ENCODE measurements around the gene CHPF.

Gene CHPF, protein sequence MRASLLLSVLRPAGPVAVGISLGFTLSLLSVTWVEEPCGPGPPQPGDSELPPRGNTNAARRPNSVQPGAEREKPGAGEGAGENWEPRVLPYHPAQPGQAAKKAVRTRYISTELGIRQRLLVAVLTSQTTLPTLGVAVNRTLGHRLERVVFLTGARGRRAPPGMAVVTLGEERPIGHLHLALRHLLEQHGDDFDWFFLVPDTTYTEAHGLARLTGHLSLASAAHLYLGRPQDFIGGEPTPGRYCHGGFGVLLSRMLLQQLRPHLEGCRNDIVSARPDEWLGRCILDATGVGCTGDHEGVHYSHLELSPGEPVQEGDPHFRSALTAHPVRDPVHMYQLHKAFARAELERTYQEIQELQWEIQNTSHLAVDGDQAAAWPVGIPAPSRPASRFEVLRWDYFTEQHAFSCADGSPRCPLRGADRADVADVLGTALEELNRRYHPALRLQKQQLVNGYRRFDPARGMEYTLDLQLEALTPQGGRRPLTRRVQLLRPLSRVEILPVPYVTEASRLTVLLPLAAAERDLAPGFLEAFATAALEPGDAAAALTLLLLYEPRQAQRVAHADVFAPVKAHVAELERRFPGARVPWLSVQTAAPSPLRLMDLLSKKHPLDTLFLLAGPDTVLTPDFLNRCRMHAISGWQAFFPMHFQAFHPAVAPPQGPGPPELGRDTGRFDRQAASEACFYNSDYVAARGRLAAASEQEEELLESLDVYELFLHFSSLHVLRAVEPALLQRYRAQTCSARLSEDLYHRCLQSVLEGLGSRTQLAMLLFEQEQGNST

DNA sequence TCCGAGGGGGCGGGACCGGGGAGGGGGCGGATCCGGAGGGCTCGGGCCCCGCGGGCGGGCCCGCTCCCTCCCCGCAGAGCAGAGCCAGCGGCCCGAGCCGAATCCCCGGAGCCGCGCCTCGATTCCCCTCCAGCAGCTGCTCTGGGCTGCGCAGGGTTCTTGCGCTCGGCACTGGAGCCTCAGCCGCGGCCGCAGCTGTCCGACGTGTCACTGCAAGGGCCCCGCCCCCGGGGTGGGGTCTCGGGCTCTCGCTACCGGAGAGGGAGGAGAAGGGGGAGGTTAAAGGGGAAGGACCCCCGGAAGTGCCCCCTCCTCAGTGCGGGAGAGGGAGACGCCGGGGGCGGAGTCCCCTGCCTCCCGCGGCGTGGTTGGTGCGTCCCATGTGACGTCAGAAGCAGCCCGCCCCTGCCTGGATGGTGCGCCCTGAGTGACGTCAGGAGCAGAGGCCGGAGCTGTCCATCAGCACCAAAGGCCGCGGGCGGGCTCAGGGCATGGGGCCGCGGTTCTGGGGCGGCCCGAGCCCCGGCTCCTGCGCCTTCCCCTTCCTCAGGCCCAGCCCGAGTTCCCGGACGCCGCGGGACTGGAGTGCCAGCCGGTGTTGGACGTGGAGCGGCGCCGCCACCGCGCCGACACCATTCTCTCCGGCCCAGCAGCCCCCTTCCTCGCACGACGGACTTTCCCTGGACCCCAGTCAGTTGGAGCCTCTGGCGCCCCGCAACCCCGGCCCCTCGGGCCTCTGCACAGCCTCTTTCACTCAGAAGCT, at the start of gene CHPF, which contains the start of gene TMEM198:
TSS of gene CHPF (minus strand) at position 214 of the 763 bp plus-strand sequence. CDS start 271 bp downstream, outside the sequence.
TSS of gene TMEM198 (plus strand) at position 433 of the 763 bp plus-strand sequence. CDS start 700 bp downstream, outside the sequence.
- peak; percentile 95 for DNase-seq (ENCODE audit: low read depth)
- TF ChIP-seq, protein P1, sequence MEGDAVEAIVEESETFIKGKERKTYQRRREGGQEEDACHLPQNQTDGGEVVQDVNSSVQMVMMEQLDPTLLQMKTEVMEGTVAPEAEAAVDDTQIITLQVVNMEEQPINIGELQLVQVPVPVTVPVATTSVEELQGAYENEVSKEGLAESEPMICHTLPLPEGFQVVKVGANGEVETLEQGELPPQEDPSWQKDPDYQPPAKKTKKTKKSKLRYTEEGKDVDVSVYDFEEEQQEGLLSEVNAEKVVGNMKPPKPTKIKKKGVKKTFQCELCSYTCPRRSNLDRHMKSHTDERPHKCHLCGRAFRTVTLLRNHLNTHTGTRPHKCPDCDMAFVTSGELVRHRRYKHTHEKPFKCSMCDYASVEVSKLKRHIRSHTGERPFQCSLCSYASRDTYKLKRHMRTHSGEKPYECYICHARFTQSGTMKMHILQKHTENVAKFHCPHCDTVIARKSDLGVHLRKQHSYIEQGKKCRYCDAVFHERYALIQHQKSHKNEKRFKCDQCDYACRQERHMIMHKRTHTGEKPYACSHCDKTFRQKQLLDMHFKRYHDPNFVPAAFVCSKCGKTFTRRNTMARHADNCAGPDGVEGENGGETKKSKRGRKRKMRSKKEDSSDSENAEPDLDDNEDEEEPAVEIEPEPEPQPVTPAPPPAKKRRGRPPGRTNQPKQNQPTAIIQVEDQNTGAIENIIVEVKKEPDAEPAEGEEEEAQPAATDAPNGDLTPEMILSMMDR (conservative IDR thresholded peaks at IDR 0.05; ENCODE audit: low read depth, low read length), result no peak
- H3K4me3 ChIP-seq (ENCODE audit: low read length), result peak within 1 kb of the TSS; percentile 82

DNA sequence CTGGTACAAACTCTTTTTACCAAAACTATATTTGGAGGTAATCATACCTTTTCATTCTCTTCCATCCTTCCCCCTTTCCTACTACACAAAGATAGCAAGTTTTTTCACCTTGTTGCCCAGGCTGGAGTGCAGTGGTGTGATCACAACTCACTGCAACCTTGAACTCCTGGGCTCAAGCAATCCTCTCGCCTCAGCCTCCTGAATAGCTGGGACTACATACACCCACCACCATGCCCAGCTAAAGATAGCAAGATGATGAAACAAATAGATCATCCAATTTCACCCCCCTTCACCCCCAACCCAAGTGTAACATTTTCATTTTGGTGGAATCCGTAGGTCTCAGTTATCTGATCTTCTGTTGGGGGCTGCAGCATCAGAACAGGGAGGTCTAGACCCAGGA, 49.5 kb upstream of the CHPF start:
- TF ChIP-seq, protein P1 (conservative IDR thresholded peaks at IDR 0.05; ENCODE audit: low read depth, low read length), result no peak
- no peak overlapping the region for H3K4me3 ChIP-seq (ENCODE audit: low read length)

DNA sequence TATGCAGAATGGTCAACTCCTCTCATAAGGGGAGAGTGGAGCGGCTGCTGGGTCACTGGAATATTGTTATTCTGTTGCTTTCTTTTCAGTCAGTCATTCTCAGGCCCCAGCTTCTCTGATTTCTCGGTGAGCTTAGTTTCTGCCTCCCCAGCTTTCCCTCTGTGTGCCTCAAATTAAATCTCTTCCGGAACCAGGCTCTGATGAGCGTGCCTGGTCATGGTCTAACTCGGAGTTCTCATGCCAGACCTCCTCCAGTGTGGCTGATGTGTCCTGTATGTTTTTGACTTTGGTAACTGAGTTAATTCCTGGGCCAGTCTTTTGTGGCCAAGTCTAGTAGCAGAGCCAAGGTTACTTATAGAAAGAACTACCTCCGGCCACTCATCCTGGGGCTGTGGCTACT, 49.1 kb upstream of the CHPF start:
- no peak for DNase-seq (ENCODE audit: low read depth)
- H3K4me3 ChIP-seq (ENCODE audit: low read length), result no peak overlapping the region
- TF ChIP-seq, protein P1 (conservative IDR thresholded peaks at IDR 0.05; ENCODE audit: low read depth, low read length), result no peak

More for the DNA sequence above, 49.5 kb upstream of the CHPF start:
- no peak for DNase-seq (ENCODE audit: low read depth)

DNA sequence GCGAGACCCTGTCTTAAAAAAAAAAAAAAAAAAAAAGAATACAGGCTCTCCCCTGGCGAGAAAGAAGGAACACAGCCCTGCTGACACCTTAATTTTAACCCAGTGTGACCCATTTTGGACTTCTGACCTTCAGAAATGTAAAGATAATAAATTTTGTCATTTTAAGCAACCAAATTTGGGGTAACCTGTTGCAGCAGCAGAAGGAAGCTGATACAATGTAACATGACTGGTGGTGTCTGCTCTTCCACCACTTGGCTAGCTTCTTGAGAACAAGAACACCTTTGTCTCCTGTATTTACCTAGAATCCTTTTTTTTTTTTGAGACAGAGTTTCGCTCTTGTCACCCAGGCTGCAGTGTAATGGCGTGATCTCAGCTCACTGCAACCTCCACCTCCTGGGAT, 47.5 kb upstream of the CHPF start:
- TF ChIP-seq, protein P1 (conservative IDR thresholded peaks at IDR 0.05; ENCODE audit: low read depth, low read length), result no peak
- no peak for DNase-seq (ENCODE audit: low read depth)
- no peak overlapping the region for H3K4me3 ChIP-seq (ENCODE audit: low read length)

DNA sequence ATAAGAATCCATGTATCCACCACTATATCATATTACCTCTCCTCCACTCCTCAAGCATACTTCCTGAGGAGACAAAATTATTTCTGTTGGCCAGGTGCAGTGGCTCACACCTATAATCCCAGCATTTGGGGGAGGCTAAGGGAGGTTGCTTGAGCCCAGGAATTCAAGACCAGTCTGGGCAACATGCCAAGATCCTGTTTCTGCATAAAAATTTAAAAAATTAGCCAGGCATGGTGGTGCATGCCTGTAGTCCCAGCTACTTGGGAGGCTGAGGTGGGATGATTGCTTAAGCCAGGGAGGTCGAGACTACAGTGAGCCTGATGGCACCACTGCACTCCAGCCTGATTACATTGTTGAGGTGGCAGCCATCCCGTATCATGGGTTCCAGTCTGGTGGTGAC, 37.7 kb upstream of the CHPF start:
- TF ChIP-seq, protein P1 (conservative IDR thresholded peaks at IDR 0.05; ENCODE audit: low read depth, low read length), result no peak
- no peak overlapping the region for H3K4me3 ChIP-seq (ENCODE audit: low read length)
- DNase-seq (ENCODE audit: low read depth), result no peak

DNA sequence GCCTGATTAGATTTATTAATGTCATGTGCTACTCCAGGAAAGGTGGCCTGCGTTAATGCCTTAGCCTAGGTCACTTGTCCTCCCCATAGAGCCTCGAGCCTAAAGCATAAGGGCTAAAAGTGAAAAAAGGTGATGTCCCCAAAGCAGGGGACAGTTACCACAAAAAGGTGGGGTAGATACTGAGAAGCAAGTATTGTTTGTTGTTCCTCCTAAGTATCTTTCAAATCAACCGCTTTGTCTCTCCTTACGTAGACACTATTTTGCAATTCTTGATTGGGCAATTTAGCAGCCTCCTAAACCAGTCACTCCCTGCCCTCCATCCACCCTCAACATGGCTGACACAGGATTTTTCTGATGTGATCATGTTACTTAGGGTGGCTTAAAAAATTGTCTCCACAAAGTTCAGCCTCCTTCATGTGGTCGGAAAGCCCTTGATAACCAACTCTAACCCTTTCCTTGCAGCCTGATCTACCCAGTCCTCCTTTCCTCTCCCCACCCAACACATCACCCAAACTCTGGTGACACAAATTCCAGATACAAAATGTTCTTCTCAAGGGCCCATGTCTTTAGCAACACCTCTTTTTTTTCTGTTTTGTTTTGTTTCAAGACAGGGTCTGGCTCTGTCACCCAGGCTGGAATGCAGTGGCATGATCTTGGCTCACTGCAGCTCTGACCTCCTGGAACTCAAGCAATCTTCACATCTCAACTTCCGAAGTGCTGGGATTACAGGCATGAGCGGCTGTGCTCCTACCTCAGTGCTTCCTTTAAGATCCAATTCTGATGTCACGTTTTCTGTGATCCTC, 35.4 kb upstream of the CHPF start:
- TF ChIP-seq, protein P1 (conservative IDR thresholded peaks at IDR 0.05; ENCODE audit: low read depth, low read length), result no peak
- H3K4me3 ChIP-seq (ENCODE audit: low read length), result no peak overlapping the region
- no peak for DNase-seq (ENCODE audit: low read depth)
